ENCODE data around the gene ZFP36L2.
A peak's percentile ranks its signal among the peaks of the same experiment; 100 is the strongest.
"Not testable (repeated sequence)": the region's sequence is repeated elsewhere in the genome, so short reads cannot be mapped to it uniquely, and the experiment has no call there.

Gene ZFP36L2

DNA sequence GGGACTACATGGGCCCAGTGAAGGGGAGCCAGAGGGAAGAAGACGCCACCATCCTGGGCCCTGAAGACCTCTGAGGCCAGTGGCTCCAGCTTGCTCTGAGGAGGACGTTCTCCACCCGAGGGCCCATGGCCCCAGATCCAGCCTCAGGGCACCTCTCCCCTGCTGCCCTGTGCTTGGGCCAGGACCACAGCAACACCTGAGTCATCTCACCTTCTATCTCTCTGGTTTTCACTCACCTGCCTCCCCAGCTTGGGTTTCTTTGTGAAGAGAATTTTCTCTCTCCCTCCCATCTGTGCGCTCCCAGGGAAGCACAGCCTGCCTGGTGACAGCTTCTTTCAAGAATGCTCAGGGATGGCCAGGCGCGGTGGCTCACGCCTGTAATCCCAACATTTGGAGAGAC is 19.8 kb downstream of the ZFP36L2 start:
- DNase-seq = no peak

DNA sequence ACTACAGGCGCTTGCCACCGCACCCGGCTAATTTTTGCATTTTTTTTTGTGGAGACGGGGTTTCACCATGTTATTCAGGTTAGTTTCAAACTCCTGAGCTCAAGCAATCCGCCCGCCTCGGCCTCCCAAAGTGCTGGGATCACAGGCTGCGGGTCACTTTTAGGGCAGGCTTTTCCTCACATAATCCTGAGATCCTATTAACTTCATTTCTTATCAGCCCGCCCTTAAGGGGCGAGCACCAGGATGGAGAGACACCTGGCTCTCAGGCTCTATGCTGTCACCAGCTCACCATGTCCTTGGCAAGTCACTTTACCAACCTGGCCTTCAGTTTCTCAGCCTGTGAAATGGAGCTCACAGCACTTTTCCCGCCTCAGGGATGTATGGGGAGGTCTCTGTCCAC is 23.0 kb downstream of the ZFP36L2 start:
- DNase-seq = no peak

DNA sequence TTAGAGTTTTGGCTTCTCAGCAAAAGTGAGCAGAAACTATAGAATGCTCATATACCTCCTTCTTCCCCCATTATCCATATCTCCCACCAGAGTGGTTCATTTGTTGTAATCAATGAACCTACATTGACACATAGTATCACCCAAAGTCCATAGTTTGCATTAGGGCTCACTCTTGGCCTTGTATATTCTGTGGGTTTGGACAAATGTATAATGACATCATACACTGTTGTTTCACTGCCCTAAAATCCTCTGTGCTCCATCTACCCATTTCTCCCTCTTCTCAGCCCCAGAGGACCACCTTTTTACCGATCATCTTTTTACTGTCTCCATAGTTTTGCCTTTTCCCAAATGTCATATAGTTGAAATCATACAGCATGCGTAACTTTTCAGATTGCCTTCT is 24.1 kb downstream of the ZFP36L2 start:
- no peak for DNase-seq

DNA sequence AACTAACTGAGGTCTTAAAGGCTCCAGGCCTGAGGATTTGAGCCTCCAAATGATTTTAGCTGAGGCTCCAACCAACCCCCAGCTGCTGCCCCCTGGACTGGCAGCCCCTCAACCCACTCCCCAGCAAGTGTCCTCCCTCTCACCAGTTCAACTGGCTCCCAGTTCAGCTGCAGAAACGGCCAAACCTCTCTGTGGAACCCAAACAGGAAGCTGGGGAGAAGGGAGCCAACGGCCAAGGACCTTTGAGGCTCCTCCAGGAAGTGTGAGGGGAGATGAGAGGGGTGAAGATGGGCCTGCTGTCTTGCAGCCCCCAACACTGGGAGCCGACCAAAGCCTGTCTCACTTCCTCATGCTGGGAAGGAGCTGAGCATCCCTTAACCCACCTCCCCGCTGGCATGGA is 24.9 kb downstream of the ZFP36L2 start:
- no peak for DNase-seq

DNA sequence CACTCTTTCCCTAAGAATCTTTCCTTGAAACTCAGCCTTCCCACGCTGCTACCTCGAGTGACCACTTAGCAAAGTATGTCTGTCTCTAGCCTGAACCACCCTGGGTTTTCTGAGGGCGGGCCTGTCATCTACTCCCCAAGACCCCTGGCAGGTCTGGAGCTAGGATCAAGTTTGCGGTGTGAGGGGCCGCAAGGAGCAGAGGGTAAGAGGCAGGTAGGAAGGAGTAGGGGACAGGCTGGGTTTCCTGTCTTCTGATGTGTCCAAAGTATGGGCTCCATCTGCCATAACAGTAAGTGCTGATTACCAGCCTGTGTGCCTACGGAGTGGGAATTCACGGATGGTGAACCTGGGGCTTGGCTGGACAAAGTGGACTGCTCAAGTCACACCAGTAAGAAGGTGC is 25.4 kb downstream of the ZFP36L2 start:
- no peak for DNase-seq

DNA sequence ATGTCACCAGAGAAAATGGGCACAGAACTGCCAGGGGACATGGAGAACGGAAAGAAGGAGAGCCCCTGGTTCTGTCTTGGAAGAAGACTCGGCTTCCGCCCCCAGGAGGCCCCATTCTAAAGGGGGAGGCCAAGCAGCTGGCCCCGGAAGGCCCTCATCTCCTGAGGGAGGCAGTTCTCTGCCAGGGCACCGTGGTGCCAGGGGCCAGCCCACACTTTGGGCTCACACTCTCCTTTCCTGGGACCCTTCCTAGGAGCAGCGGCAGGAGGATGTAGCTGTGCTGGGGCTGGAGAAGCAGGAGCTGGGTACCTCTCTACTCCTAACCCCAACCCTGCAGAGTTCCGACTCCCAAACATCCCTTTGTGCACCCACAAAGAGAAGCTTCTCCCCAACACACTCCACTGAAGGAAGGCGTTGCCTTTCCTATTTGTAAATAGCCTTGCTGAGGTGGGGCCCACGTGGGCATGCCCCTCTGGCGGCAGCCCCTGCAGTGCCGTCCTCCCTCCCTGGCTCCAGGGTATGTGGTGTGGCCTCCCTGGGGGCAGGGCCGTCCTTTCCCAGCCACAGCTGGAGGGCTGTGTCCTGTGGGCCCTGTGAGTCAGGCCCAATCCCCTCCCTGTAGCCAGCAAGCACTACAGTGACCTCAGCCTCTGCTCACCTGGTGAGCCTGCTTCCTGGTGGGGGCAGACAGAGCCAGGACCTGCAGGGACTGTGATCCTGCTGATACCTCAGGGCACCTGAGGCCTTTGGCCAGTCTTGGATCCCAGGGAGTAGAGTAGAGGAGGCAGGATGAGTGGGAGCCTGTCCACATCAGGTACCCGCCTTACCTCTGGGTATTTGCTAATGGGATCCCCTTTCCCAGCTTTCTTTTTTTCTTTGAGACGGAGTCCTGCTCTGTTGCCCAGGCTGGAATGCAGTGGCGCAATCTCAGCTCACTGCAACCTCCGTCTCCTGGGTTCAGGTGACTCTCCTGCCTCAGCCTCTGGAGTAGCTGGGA is 26.6 kb downstream of the ZFP36L2 start:
- DNase-seq = no peak

DNA sequence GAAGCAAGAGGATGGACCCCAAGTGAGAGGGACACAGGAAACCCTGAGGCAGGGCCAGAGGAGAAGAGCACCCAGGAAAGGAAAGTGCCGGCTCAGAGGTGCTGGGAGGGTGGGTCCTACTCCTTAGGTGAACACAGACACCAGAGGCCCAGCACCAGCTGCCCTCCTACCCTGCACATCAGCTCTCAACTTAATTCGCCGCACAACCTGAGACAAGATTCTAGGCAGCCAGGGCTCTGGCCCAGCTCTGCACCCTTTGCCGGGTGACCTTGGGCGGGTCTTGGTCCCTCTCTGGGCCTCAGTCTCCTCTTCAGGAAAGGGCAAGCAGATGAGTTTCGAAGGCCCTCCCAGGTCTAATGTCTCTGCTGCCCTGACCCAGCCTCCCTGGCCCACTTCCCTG is 28.1 kb downstream of the ZFP36L2 start:
- DNase-seq = no peak

DNA sequence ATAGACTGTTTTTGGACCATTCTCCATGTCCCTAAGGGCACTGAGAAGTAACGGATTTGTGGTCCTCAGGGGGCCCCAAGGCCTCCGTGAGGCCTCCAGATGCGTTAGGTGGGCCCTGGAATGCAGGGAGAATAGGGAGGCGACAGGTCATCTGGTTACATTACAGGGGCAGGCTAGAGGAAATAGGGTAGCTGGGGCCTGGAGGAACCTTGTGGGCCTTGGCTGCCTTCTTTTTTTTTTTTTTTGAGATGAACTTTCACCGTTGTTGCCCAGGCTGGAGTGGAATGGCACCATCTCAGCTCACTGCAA is 28.9 kb downstream of the ZFP36L2 start:
- DNase-seq = no peak

DNA sequence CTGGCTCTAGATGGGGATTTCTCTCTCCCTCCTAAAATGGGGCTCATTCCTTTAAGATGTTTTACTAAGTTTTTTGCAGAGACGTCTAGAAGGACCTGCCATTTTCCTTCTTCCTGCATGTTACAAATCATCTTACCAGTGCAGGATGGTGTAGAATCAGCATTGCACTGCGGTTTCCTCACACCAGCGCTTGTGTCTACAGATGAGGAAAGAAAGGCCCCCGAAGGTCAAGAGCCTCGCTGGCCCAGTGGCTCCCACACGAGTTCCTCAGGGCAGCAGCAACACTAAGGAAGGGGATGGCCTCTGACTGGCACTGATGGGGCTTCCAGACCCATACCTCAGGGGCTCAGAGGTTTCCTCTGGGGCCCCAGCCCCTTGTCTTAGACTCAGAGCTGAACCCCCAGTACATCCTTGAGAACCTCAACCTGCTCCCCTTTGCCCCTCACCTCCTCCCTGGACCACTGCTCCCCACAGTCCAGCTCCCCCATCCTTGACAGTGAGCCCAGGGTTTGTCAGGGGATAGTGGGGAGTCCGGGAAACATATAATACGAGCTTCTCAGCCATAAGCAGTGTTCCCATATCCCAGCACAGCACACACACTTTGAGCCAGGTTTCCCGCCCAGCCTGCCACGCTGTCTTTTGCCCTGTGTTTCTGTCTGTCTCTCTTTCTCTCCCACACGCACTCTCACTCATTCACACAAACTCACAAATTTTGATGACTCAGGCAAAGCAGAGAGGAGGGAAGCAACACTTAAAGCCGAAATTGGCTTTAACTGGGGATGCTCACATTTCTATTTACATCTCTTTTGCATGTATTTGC is 29.4 kb downstream of the ZFP36L2 start:
- DNase-seq = no peak

DNA sequence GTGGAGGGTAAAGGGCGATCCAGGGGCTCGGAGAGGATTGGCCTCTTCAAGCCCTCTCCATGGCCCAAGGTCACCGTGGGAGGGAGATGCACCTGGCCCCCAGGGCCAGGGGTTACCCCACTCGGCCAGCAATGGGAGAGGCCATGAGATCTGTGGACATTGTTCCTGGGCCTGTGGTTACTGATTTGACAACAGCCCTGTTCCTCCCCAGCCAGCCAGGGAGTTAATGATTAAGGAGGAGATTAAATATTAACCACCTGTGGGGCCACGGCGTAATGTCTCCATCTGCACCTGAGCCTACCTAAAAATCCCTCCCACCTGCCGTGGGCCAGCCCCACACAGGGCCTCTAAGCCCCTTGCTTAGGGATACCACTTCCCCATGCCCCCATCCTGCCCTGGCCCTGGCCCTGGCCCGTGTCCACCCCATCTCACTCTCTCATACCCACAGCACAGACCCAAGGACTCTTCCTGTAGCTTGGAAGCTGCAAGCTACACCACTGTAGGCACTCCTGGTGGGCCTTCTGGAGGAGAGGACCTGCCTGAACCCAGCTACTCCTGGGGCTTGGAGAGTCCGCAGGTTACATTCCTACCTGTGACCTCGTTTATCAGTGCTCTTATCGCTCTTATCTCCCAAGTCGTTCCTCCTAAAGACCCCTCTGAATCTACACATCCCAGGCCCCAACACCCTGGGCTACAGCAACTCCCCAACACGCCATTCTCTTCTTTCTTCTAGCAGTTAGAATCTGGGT is 32.1 kb downstream of the ZFP36L2 start:
- DNase-seq = peak; percentile 11

DNA sequence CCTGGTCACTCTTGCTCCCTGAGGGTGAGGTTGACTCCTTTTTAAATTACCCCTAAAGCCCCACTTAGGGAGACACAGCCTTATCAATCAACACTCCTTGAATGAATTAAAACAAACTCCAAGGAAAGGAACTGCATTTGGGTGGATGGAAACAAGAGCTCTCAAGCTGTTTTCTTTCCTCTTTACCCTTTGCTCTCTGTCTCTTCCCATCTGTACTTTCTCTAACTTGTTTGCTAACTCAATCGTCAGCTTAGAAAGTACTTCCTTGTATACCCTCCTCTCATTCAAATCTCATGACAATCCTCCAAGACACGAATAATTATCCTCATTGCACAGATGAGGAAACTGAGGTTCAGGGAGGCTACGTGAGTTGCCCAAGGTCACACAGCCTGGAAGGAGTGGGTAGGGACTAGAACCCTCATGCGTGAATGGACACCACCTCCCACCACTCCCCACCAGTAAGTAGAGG is 32.7 kb downstream of the ZFP36L2 start:
- DNase-seq = no peak

DNA sequence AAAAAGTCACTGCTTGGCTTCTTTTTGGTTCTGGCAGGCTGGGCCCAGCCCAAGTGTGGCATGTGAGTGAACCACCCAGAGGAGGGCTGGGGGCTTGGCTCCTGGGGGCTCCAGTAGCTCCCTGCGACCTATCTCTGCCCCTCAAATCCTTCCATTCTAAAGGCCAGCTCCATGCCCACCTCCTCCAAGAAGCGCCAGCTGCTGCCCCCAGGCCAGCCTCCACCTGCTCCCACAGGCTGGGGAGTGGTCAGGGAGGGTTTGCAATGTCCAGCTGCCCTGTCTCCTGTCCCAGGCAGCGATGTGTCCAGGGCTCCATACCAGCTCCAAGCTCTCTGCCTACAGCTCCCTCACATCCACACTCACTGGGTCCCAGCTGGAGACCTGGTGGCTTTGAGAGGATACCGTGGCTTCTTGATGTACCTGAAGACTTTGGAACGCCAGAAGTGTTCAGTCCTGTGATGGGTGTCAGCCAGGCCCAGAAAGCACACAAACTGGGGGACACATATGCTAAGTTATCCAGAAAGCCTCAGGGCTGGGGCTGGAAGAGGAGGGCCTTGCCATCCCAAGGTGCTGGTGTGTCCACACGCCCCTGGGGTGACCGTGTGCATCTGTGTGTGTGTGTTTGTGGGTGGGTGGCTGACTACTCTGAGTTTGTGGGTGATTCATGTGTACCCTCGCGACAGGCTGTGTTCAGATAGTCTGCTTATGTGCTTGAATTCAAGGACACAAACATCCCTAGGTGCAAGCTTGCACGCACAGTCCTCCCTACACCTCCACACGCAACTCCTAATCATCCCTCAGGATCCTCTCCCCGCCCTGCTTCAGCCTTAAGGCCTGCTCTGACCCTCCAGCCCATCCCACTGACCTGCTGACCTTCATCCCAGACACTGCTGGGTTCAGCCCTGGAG is 33.4 kb downstream of the ZFP36L2 start:
- no peak for DNase-seq

DNA sequence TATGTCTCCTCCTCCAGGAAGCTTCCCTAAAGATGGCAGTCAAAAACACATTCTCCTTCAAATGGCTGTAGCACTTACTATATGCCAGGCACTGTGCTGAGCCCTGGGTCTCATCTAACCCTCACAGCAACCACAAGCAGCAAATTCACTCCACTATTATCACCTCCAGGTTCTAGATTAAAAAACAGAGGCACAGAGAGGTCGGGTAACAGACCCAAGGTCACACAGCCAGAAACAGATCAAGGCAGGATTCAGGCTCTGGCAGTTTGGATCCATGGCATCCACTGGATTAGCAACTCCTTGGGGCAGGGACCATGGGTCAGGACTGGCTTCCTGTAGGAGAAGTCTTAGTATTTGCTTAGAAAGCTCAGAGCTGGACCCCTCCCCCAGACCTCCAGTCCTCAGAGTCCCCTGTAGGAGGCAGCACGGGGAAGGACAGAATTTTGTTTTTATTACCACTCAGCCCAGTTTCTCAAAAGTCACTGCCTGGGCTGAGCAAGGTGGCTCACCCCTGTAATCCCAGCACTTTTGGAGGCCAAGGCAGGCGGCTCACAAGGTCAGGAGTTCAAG is 34.4 kb downstream of the ZFP36L2 start:
- DNase-seq = peak; percentile 47

DNA sequence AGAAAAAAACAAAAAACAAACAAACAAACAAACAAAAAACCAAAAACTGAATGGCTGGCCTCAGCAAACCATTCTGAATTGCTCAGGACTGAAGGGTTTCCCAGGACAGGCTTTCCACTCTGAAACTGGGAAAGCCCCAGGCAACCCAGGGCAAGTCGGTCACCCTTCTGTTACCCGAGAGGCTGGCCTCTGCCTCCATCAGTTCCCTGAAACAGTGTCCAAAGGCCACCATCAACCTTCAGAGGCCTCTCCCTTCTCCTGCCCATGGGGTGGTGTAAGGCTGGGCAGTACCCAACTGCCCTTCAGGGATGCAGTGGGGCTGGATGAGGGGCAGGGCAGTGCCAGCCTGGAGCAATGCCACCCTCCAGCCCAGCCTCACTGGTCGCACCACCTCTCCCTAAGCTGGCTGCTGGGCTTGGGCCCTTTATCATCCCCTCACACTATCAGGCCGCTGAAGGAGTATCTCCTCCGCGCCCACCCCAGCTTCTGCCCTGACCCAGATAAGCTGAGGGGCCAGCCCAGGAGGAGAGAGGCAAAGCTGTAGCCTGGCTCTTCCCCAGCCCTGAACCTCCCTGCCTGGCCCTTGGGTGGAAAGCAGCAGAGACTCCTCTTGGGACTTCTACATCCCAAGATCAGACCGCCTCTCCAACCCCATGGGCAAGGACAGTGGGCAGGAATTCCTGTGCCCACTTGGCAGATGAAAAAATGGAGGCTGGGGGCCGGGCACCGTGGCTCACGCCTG is 35.9 kb downstream of the ZFP36L2 start:
- no peak for DNase-seq

DNA sequence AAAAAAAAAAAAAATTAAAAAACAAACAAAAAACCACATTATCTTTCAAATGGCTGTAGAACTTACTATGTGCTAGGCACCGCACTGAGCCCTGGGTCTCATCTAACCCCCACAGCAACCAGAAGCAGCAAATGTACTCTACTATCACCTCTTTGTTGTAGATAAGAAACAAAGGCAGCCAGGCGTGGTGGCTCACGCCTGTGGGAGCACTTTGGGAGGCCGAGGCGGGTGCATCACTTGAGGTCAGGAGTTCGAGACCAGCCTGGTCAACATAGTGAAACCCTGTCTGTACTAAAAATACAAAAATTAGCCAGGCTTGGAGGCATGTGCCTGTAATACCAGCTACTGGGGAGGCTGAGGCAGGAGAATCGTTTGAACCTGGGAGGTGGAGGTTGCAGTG is 36.5 kb downstream of the ZFP36L2 start:
- not testable (repeated sequence) for DNase-seq

DNA sequence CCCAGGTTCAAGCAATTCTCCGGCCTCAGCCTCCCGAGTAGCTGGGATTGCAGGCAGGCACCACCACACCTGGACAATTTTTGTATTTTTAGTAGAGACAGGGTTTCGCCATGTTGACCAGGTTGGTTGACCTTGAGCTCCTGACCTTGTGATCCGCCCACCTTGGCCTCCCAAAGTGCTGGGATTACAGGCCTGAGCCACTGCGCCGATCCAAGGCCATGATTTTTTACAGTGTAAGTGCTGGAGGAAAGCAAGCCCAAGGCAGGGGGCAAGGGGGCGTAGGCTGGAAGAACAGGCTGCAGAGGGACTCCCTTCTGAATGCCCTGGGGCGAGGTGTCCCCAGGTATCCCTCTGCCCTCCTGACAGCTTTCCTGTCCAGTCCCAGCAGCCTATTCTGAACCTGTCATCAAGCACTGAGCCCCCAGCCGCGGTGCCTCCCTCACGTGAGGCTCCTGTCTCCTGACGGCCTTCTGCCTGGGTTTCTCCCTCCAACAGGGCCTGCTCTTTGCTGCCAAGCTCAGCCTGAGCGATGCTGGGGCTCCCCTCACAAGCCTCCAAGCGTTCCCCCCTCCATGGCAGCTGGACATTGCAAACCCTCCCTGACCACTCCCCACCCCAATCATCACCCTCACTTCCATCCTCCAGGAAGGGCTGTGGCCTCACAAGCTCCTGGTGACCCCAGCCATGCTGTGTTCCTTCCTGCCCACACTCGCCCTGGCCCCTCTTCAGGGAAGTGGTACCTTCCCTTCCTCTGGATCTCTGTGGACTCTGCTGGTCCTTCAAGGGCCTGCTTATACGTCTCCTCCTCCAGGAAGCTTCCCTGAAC is 37.6 kb downstream of the ZFP36L2 start:
- DNase-seq = no peak

DNA sequence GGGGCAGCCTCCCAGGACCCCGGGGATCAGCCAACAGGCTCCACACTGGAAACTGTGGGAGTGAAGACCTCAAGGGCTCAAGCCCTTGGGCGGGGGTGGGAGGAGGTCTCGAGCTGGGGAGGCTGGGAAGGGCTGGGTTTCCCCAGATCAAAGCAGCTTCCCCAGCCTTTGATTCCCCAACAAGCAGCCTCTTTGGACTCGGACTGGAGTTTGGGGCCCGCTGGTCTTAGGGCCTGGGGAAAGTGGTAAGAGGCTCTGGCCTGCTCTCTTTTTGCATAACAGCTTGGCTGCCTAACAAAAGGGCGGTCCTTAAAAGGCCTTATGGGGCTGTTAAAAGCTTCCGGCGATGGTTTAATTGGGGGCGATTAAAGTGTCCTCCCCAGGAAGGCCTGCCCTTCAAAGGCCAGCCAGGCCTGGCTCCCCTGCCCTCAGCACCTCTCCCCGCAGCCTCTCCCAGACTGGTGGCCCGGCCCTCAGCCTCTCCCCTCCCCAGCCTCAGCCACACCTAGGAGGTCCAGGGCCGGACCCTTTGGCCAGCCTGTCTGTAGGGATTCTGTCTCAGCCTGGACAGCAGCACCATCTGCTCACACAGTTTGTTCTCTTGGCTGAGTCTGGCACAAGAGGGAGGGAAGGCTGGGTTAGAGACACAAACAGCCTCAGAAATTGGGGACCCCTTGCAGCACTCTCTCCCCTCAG is 39.6 kb downstream of the ZFP36L2 start:
- no peak for DNase-seq

DNA sequence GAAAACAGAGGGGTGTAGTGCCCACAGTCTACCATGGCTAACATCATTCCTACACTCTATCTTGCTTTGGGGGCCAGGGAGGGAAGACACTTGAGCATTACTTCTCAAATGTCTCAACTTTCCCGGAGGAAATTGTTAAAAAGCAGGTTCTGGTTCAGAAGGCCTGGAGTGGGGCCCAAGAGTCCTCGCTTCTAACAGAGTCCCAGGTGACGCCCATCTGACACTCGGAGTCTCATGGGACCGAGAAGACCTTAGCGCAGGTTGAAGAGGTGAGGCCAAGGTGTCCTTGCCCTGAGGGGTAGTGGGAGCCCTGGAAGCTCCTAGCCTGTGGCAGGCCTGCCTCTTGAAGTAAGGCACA is 40.1 kb downstream of the ZFP36L2 start:
- no peak for DNase-seq

DNA sequence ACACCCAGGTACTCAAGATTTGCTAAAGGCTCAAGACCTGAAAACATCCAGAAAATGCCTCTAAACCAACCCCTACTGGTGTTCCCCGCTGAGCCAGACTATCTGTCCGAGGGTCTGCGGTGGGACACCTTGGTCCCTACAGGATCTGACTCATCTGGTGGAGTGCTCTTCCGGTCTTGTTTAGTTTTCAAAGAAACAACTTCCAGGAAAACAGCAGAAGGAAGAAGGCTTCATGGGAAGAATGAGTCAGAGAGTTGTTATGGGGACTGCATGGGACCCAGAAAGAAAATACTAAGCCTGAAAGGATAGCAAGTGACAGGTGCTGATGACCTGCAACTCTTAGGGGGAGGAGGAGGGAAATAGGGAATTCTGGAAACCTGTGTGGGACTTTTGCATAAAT is 41.3 kb downstream of the ZFP36L2 start:
- no peak for DNase-seq
